Mesothelial cell of epicardium (in vitro differentiated cells): ENCODE results near the gene TECPR1. TPM values are rescaled to one million over a fixed set of nuclear protein-coding genes. Genes with fewer than 3 reads are reported as not detected.

Experiments
- DNase-seq, 2 experiments: peaks; one replicate each; pipeline ENCODE4 v3.0.0; 2021; ENCODE audit warnings: low spot score in 2 of 2; ENCODE audit not compliant: unreplicated experiment in 2 of 2
- H3K27ac Mint-ChIP-seq: 2 replicates; pipeline ENCODE4 v1.8.0; 2021; ENCODE audit warnings: mixed read lengths
- H3K27me3 Mint-ChIP-seq: 2 replicates; pipeline ENCODE4 v1.8.0; 2021; ENCODE audit warnings: low read depth, mixed read lengths
- H3K36me3 Mint-ChIP-seq: 2 replicates; pipeline ENCODE4 v1.8.0; 2021; ENCODE audit warnings: mixed read lengths
- H3K4me1 Mint-ChIP-seq: 2 replicates; pipeline ENCODE4 v1.8.0; 2021; ENCODE audit warnings: mixed read lengths
- H3K4me3 Mint-ChIP-seq: 2 replicates; pipeline ENCODE4 v1.8.0; 2021; ENCODE audit warnings: mild to moderate bottlenecking, moderate library complexity, mixed read lengths
- H3K9me3 Mint-ChIP-seq: 2 replicates; pipeline ENCODE4 v1.8.0; 2021; ENCODE audit warnings: mixed read lengths
- total RNA-seq: library from RNA; stranded (reverse); gene quantifications from 3 replicates; pipeline ENCODE4 v1.2.1, GENCODE V29; 2021
- TF ChIP-seq, protein P1 (sequence below): fragments of 200-600 bp; sonication (generic); IDR thresholded peaks from one replicate; pipeline ENCODE4 v1.5.0; 2021; ENCODE audit warnings: antibody characterized with exemption; ENCODE audit not compliant: unreplicated experiment

The TECPR1 gene
- total RNA-seq, 1 donor from 2014 or later = 38.0 TPM

- no peaks in the 10 kb centered on the region for H3K27me3 Mint-ChIP-seq
- peaks cover 6% of the 10 kb centered on the region for H3K9me3 Mint-ChIP-seq
- H3K4me3 Mint-ChIP-seq = no peak overlapping the region
- H3K4me1 Mint-ChIP-seq = no peaks in the 10 kb centered on the region
- TF ChIP-seq, protein P1, sequence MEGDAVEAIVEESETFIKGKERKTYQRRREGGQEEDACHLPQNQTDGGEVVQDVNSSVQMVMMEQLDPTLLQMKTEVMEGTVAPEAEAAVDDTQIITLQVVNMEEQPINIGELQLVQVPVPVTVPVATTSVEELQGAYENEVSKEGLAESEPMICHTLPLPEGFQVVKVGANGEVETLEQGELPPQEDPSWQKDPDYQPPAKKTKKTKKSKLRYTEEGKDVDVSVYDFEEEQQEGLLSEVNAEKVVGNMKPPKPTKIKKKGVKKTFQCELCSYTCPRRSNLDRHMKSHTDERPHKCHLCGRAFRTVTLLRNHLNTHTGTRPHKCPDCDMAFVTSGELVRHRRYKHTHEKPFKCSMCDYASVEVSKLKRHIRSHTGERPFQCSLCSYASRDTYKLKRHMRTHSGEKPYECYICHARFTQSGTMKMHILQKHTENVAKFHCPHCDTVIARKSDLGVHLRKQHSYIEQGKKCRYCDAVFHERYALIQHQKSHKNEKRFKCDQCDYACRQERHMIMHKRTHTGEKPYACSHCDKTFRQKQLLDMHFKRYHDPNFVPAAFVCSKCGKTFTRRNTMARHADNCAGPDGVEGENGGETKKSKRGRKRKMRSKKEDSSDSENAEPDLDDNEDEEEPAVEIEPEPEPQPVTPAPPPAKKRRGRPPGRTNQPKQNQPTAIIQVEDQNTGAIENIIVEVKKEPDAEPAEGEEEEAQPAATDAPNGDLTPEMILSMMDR = no peak
- peak in 1 of 2 experiments; percentile 14 for DNase-seq
- H3K36me3 Mint-ChIP-seq = peaks cover 36% of the 10 kb centered on the region
- H3K27ac Mint-ChIP-seq = no peak overlapping the region
These were observed 49.5 kb downstream of the TECPR1 start for GRCh38 chr7:98202367-98203195.

GRCh38 chr7:98200364-98200763 is 51.7 kb downstream of the TECPR1 start:
- no peak for DNase-seq
- peaks cover 6% of the 10 kb centered on the region for H3K9me3 Mint-ChIP-seq
- no peaks in the 10 kb centered on the region for H3K27me3 Mint-ChIP-seq
- H3K4me1 Mint-ChIP-seq = no peaks in the 10 kb centered on the region
- TF ChIP-seq, protein P1 = no peak
- no peak overlapping the region for H3K27ac Mint-ChIP-seq
- no peak overlapping the region for H3K4me3 Mint-ChIP-seq
- peaks cover 34% of the 10 kb centered on the region for H3K36me3 Mint-ChIP-seq

GRCh38 chr7:98199131-98199530 is 52.9 kb downstream of the TECPR1 start:
- Mint-ChIP-seq H3K27me3 (no peaks in the 10 kb centered on the region), H3K4me1 (no peaks in the 10 kb centered on the region), H3K27ac (no peak overlapping the region), H3K9me3 (peaks cover 6% of the 10 kb centered on the region), H3K4me3 (no peak overlapping the region), H3K36me3 (peaks cover 28% of the 10 kb centered on the region)
- no peak for DNase-seq
- TF ChIP-seq, protein P1 = no peak

DNA sequence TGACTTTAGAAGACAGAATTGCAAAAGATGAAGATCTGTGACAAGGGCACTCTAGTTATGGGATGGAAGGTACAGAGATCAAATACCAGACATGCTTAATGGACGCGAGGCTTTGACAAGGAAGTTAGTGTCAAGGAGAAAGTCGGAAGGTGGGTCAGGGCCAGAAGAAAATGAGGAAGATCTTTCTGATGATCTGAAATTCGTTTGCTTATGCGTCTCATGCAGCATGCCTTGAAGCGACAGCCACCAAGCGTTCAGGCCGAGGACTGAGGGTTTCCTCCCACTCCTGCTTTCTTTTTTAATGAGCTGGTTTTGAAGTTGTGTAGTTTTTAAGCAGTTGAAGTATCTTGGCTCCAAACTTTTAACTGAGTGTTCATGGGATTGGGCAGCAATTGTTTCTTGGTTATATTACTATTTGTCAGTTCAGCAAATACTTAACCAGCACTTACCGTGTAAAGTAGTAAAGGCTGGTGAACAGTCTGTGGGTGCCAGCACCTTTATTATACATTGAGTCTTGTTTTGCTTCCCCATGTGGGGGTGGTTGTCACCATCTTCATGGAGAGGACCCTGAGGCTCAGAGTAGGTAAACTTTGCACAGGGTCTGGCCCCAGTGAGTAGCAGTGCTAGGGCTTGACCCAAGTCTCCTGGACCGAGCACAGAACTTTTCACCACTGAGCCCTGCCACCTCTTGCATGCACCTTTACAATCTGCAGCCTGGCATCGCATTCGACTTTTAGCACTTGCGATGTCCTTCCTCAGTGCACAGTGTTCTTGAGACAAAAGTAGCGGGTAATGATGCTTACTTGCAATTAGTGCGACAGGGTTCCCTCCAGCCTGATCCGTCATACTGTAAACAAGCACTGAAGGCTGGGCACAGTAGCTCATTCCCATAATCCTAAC is 55.1 kb downstream of the TECPR1 start:
- Mint-ChIP-seq H3K27ac (no peak overlapping the region), H3K4me1 (no peaks in the 10 kb centered on the region), H3K4me3 (no peak overlapping the region), H3K27me3 (no peaks in the 10 kb centered on the region), H3K9me3 (peaks cover 6% of the 10 kb centered on the region), H3K36me3 (peaks cover 32% of the 10 kb centered on the region)
- DNase-seq = no peak
- TF ChIP-seq, protein P1 = no peak

GRCh38 chr7:98194672-98195457 is 57.2 kb downstream of the TECPR1 start:
- TF ChIP-seq, protein P1 = no peak
- no peak overlapping the region for H3K27ac Mint-ChIP-seq
- H3K9me3 Mint-ChIP-seq = peaks cover 6% of the 10 kb centered on the region

More at GRCh38 chr7:98194672-98195457, 57.2 kb downstream of the TECPR1 start:
- DNase-seq = no peak
- Mint-ChIP-seq H3K27me3 (no peaks in the 10 kb centered on the region), H3K36me3 (peaks cover 38% of the 10 kb centered on the region), H3K4me3 (no peak overlapping the region), H3K4me1 (no peaks in the 10 kb centered on the region)
